T-helper 2 cell treated with Interferon-gamma antibody and Interleukin-4, amounts not matched to agents 5 μg/mL and 100 μg/mL, for 36 hours (primary cell): ENCODE measurements around the gene CD300LB.
"Not testable (repeated sequence)": the region's sequence is repeated elsewhere in the genome, so short reads cannot be mapped to it uniquely, and the experiment has no call there.

Experiments
- DNase-seq: peaks from one replicate; pipeline ENCODE4 v3.0.0; 2021; ENCODE audit warnings: low spot score
- H3K27ac Mint-ChIP-seq: one replicate; pipeline ENCODE4 v1.8.0; 2021; ENCODE audit warnings: mild to moderate bottlenecking, mixed read lengths
- H3K27me3 Mint-ChIP-seq: one replicate; pipeline ENCODE4 v1.8.0; 2021; ENCODE audit warnings: low read depth, mixed read lengths
- H3K36me3 Mint-ChIP-seq: one replicate; pipeline ENCODE4 v1.8.0; 2021; ENCODE audit warnings: low read depth, mixed read lengths
- H3K4me1 Mint-ChIP-seq: one replicate; pipeline ENCODE4 v1.8.0; 2021; ENCODE audit warnings: low read depth, mixed read lengths
- H3K4me3 Mint-ChIP-seq: one replicate; pipeline ENCODE4 v1.8.0; 2022; ENCODE audit warnings: mild to moderate bottlenecking, moderate library complexity, mixed read lengths
- H3K9me3 Mint-ChIP-seq: one replicate; pipeline ENCODE4 v1.8.0; 2021; ENCODE audit warnings: mixed read lengths

Gene CD300LB

GRCh38 chr17:74561586-74561985 is 30.3 kb upstream of the CD300LB start:
- H3K36me3 Mint-ChIP-seq: no peaks in the 10 kb centered on the region
- H3K9me3 Mint-ChIP-seq: no peaks in the 10 kb centered on the region
- peaks cover 13% of the 10 kb centered on the region for H3K27me3 Mint-ChIP-seq
- no peak overlapping the region for H3K27ac Mint-ChIP-seq
- peaks cover 8% of the 10 kb centered on the region for H3K4me1 Mint-ChIP-seq
- DNase-seq: no peak
- H3K4me3 Mint-ChIP-seq: no peak overlapping the region

GRCh38 chr17:74558882-74559519 is 27.7 kb upstream of the CD300LB start:
- H3K4me3 Mint-ChIP-seq: no peak overlapping the region

GRCh38 chr17:74558402-74558801 is 27.1 kb upstream of the CD300LB start:
- H3K9me3 Mint-ChIP-seq, DNase-seq, H3K4me1 Mint-ChIP-seq, H3K36me3 Mint-ChIP-seq, H3K4me3 Mint-ChIP-seq, H3K27ac Mint-ChIP-seq: not testable (repeated sequence)
- peaks cover 13% of the 10 kb centered on the region for H3K27me3 Mint-ChIP-seq

More at GRCh38 chr17:74558882-74559519, 27.7 kb upstream of the CD300LB start:
- no peak for DNase-seq
- Mint-ChIP-seq H3K27me3 (peaks cover 13% of the 10 kb centered on the region), H3K4me1 (peaks cover 8% of the 10 kb centered on the region), H3K36me3 (no peaks in the 10 kb centered on the region), H3K9me3 (no peaks in the 10 kb centered on the region), H3K27ac (no peak overlapping the region)

DNA sequence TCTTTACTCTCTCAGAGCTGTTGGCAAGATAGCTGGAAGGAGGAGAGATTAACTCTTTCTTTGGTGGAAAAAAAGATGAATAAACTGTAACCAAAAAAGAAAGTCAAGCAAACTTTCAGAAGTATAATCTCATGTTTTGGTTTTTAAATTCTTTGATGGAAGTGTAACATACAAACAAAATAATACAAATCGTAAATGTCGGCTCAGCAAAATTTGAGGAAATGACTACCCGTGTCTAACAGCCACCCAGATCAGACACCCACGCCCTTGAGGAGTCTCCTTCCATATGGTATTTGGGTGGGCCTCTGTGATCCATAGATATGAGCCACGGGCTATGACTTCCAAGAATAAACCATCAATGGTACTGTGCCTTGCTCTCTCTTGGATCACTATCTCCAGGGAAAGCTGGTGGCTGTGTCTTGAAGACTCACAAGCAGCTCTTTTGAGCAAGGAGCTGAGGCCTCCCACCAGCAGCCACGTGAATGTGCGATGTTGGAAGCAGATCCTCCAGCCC is 24.2 kb upstream of the CD300LB start:
- no peaks in the 10 kb centered on the region for H3K9me3 Mint-ChIP-seq
- no peaks in the 10 kb centered on the region for H3K36me3 Mint-ChIP-seq
- no peak for DNase-seq
- H3K4me3 Mint-ChIP-seq: no peak overlapping the region
- peaks cover 7% of the 10 kb centered on the region for H3K27me3 Mint-ChIP-seq
- peaks cover 8% of the 10 kb centered on the region for H3K4me1 Mint-ChIP-seq
- H3K27ac Mint-ChIP-seq: no peak overlapping the region

DNA sequence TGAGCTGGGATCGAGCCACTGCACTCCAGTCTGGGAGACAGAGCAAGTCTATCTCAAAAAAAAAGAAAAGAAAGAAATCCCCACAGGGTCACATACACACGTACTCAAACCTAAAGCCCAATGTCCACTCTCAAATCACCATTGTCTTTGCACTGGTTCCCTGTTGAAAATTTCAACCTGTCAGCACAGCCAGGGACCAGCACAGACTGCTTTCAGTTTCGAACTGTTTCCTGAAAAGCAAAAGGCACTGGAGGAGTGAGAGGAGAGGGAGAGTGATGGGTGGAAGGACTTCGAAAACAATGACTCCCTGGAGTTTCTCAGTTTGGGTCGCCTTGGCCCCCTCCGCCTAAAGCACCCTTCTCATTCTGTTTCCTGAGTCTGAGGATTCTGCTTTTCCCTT is 23.6 kb upstream of the CD300LB start:
- no peak for DNase-seq
- H3K4me1 Mint-ChIP-seq: peaks cover 8% of the 10 kb centered on the region
- no peaks in the 10 kb centered on the region for H3K36me3 Mint-ChIP-seq
- H3K4me3 Mint-ChIP-seq: no peak overlapping the region
- H3K9me3 Mint-ChIP-seq: no peaks in the 10 kb centered on the region
- H3K27ac Mint-ChIP-seq: no peak overlapping the region
- H3K27me3 Mint-ChIP-seq: peaks cover 7% of the 10 kb centered on the region

- Mint-ChIP-seq H3K27ac (no peak overlapping the region), H3K9me3 (no peaks in the 10 kb centered on the region), H3K4me3 (no peak overlapping the region), H3K27me3 (peaks cover 3% of the 10 kb centered on the region), H3K4me1 (peaks cover 12% of the 10 kb centered on the region), H3K36me3 (no peaks in the 10 kb centered on the region)
- no peak for DNase-seq
These were observed 20.8 kb upstream of the CD300LB start for GRCh38 chr17:74552037-74552436.

DNA sequence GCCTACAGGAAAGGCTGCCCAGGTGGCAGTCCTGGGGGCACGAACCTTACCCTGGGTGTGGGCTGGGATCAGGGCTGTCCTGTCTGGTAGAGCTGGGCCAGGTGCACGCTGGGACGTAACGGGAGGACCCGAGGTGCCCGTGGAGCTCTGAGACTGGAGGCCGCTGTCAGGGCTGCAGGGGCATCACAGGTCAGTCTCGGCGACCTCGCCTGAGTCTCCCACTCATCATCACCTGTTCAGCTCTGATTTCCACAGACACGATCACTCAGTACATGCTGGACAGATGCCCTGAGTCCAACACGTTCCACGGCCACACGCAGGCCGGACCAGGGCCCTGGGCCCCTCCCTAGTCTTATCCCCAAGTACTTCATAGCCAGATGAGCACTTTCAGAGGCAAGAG is 19.3 kb upstream of the CD300LB start:
- Mint-ChIP-seq H3K4me3 (no peak overlapping the region), H3K27me3 (no peaks in the 10 kb centered on the region), H3K36me3 (no peaks in the 10 kb centered on the region), H3K9me3 (no peaks in the 10 kb centered on the region), H3K27ac (no peak overlapping the region), H3K4me1 (peaks cover 14% of the 10 kb centered on the region)
- no peak for DNase-seq

GRCh38 chr17:74549343-74549742 is 18.1 kb upstream of the CD300LB start:
- H3K9me3 Mint-ChIP-seq: no peaks in the 10 kb centered on the region
- H3K4me3 Mint-ChIP-seq: no peak overlapping the region
- H3K27me3 Mint-ChIP-seq: no peaks in the 10 kb centered on the region
- DNase-seq: no peak
- H3K27ac Mint-ChIP-seq: no peak overlapping the region
- H3K4me1 Mint-ChIP-seq: peaks cover 17% of the 10 kb centered on the region
- H3K36me3 Mint-ChIP-seq: no peaks in the 10 kb centered on the region

DNA sequence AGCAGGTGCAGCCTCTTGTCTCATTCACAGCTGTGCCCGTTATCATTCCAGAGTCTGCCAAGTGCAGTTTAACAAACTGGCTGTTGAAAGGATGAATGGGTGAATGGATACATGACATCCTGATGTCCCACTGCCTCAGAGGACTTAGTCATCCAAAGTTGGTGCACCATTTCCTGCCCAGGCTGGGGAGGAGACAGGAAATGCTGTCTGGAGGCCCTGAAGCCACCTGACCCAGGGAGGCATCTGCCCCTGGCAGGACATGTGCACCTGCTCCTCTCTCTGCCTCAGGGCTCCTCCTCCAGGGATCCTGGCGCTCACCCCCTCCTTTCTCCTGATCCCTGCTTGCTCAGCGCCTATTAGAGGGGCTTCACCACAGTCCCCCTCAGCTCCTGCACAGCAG is 16.5 kb upstream of the CD300LB start:
- DNase-seq: peak; percentile 20
- peaks cover 17% of the 10 kb centered on the region for H3K4me1 Mint-ChIP-seq
- no peaks in the 10 kb centered on the region for H3K27me3 Mint-ChIP-seq
- no peaks in the 10 kb centered on the region for H3K36me3 Mint-ChIP-seq
- no peaks in the 10 kb centered on the region for H3K9me3 Mint-ChIP-seq
- peak overlapping the region; percentile 82 for H3K27ac Mint-ChIP-seq
- peak overlapping the region; percentile 58 for H3K4me3 Mint-ChIP-seq

DNA sequence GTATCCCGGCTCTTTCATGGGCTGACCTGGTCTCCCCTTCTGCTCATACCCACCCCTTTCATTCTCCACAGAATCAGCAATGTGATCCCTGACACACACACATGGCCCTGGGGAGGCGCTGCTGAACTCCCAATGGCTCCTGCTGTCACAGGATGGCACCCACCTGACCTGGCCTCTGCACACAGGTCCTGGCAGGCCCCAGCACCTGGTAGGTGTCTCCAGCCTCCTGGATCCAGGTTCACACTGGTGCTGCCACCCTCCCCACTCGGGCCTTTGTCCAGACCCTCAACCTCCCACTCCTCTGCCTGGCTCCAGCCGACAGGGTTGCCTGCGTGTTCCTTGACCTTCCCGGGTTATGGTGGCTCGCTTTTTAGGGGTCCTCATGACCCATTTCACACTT is 16.0 kb upstream of the CD300LB start:
- Mint-ChIP-seq H3K27ac (peak overlapping the region; percentile 82), H3K4me1 (peaks cover 17% of the 10 kb centered on the region), H3K27me3 (no peaks in the 10 kb centered on the region), H3K9me3 (no peaks in the 10 kb centered on the region), H3K36me3 (no peaks in the 10 kb centered on the region), H3K4me3 (peak overlapping the region; percentile 58)
- no peak for DNase-seq

GRCh38 chr17:74546586-74546985 is 15.3 kb upstream of the CD300LB start:
- no peak overlapping the region for H3K4me3 Mint-ChIP-seq
- no peaks in the 10 kb centered on the region for H3K27me3 Mint-ChIP-seq
- no peaks in the 10 kb centered on the region for H3K9me3 Mint-ChIP-seq
- no peak overlapping the region for H3K27ac Mint-ChIP-seq
- DNase-seq: no peak
- H3K36me3 Mint-ChIP-seq: no peaks in the 10 kb centered on the region
- H3K4me1 Mint-ChIP-seq: peaks cover 17% of the 10 kb centered on the region

- Mint-ChIP-seq H3K27ac (peak within 1 kb of the TSS; percentile 14), H3K9me3 (no peaks in the 10 kb centered on the region), H3K4me1 (peaks cover 17% of the 10 kb centered on the region), H3K36me3 (no peaks in the 10 kb centered on the region), H3K4me3 (no peak within 1 kb of the TSS), H3K27me3 (no peaks in the 10 kb centered on the region)
- DNase-seq: no peak
These were observed 14.6 kb upstream of the CD300LB start, which contains the start of gene CD300C for GRCh38 chr17:74545843-74546230. Gene CD300C, minus strand, starts transcription at chr17:74546115. Its CDS starts 333 bp downstream, at chr17:74545782.

DNA sequence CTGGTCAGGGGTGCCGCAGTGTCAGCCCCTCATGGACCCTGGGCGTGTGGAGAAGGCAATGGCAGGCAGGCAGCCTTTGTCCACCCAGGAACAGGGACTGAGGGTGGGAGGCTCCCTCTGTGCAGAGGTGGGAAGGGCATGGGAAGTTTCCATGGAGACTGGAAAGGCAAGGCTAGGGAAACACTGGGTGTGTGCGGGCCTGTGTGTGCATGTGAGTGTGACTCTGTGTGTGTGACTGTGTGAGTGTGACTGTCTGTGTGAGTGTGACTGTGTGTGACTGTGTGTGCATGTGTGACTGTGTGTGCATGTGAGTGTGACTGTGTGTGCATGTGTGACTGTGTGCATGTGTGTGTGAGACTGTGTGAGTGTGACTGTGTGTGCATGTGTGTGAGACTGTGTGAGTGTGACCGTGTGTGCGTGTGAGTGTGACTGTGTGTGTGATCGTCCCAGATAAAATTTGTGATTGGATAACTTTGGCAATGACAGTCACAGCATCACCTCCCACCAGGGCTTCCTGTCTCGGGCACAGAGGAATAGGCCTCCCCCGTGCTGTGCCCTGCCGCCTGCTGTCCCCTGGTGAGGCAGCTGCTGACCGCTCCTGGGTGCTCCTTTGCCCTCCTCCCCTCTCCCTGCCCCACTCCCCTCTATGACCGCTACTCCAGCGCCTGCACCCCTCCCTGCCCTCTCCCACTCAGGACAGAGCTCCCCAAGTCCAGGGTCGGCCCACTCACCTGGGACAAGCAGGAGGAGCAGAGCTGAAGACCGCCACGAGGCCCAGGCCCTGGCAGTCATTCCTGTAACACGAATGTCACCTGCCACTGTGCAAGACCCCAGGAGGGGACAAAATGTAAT is 13.9 kb upstream of the CD300LB start:
- H3K27ac Mint-ChIP-seq: peak overlapping the region; percentile 14

More for the DNA sequence above, 13.9 kb upstream of the CD300LB start:
- Mint-ChIP-seq H3K4me1 (peaks cover 17% of the 10 kb centered on the region), H3K4me3 (no peak overlapping the region), H3K36me3 (no peaks in the 10 kb centered on the region), H3K27me3 (no peaks in the 10 kb centered on the region), H3K9me3 (no peaks in the 10 kb centered on the region)
- no peak for DNase-seq
